Epidermal melanocyte (primary cell): ENCODE measurements around the gene C17orf107.
A peak's percentile ranks its signal among the peaks of the same experiment; 100 is the strongest.
"Not testable (repeated sequence)": the region's sequence is repeated elsewhere in the genome, so short reads cannot be mapped to it uniquely, and the experiment has no call there.

Experiments used
- DNase-seq: peaks from one replicate; pipeline ENCODE4 v3.0.0; 2011; ENCODE audit warnings: low spot score; ENCODE audit not compliant: insufficient read length

The C17orf107 gene

DNA sequence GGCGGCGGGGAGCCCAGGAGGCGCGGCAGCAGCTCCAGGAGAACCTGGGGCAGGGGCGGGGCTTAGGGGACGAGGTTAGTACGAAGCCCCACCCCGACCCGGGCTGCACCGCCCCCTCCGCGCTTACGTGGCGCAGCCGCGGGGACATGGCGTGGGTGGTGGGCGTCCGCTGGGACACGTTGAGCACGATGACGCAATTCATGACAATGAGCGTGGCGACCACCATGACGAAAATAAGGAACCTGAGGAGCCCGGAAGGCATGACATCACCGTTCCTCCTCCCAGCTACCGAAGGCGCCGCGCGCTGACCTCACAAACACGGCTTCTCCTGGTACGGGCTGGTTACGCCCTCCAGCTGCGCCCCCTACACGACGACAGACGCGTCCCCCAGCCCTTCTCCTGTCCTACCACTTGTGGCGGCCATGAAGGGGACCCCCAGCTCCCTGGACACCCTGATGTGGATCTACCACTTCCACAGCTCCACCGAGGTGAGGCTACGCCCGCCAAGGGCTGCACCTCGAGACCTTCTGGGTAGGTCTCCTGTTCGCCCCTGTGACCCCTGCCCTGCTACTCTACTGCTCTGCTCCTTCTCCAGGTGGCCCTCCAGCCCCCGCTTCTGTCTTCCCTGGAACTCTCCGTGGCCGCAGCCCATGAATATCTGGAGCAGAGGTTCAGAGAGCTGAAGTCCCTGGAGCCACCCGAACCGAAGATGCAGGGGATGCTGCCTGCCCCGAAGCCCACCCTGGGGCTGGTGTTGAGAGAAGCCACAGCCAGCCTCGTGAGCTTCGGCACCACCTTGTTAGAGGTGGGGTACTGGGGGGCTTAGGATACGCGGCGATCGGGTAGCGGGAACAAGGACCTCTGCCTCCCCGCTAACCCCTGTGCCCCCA lies at the start of gene C17orf107:
Gene C17orf107, plus strand, starts transcription at position 196 of the 890 bp plus-strand sequence. Its CDS starts 227 bp downstream, at position 423.
- peak; percentile 29 for DNase-seq

DNA sequence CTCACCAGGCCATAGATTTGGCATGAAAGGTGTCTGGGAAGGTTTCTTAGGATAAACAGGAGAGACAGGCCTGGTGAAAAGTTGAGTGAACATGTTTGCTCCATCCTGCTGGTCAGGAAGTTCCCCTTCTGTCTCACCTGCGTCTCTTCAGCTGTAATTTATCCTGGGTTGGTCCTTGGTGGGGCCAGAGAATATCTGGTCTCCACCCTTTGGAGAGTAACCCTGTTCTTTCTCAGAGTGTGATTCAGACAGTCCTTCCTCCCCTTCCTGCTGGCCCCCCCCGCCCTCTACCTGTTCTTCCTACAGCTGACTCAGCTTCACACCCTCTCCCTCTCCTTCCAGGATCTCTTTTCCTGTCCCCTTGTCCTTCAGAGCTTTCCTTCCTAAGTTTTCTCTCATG lies 49.1 kb upstream of the C17orf107 start:
- no peak for DNase-seq

DNA sequence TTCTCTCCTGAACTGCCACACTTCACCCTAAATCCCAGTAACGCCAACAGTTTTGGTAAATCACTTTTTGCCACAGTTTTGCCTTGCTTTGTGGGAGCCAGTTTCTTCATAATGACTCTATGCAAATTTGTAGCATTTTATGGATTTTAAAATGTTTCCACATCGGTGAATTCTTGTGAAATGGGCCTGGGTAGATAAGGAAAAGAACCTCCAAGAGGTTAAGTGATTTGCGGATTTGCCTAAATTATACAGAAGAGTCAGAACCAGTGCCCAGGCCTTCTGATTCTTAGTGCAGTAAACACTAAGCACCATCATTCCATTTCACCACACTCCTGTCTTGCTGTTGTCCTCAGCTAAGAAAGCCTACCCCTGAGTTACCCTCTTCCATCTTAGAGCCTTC lies 48.3 kb upstream of the C17orf107 start:
- no peak for DNase-seq

DNA sequence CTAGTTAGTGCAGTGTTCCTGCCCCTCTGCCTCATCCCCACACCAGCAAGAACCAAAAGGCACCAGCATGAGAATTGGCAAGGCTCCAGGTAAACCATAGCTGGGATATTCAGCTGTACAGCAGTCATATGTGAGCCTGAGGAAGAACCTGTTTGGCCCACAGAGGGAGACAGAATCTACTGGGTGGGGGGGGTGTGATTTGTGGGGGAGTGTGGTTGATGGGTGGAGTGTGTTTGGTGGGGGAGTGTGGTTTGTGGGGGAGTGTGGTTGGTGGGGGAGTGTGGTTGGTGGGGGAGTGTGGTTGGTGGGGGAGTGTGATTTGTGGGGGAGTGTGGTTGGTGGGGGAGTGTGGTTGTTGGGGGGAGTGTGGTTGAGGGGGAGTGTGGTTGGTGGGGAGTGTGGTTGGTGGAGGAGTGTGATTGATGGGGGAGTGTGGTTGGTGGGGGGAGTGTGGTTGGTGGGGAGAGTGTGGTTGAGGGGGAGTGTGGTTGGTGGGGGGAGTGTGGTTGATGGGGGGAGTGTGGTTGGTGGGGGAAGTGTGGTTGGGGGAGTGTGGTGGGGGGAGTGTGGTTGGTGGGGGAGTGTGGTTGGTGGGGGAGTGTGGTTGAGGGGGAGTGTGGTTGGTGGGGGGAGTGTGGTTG lies 46.6 kb upstream of the C17orf107 start:
- DNase-seq = no peak

DNA sequence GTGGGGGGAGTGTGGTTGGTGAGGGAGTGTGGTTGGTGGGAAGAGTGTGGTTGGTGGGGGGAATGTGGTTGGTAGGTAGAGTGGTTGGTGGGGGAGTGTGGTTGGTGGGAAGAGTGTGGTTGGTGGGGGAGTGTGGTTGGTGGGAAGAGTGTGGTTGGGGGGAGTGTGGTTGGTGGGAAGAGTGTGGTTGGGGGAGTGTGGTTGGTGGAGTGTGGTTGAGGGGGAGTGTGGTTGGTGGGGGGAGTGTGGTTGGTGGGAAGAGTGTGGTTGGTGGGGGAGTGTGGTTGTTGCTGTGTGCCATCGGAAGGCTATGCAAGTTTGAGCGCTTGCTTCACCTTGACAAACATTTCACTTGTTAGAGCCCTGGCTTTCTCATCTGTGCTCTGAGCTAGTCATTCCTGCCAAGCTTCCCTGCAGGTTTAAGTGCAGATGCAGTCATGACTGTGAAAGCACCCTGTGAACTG lies 46.1 kb upstream of the C17orf107 start:
- no peak for DNase-seq

DNA sequence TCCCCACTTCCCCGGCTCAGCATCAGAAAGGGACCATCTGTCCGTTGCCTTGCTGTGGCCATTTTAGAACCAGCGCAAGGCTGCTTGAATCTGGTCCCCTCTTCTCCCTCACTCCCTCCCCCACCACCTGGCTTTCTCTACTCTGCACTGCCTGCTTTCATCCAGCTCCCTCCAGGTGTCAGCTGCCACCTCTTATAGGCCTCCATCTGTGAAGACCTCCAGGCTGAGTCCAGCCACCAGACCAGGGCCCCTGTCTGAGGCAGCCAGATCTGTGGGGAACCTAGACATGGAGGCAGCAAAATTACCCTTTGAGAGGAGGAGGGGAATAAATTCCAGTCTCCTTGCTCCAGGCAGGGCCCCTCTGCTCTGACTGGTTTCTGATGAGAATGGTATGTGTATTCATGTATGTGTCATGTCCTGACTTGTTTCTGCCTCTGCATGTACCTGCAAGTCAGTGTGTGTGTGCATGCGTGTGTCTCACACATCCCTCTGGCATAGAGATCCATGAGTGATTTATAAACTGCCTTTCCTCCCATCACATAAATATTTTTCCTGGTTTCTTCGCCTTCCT lies 45.1 kb upstream of the C17orf107 start:
- no peak for DNase-seq

DNA sequence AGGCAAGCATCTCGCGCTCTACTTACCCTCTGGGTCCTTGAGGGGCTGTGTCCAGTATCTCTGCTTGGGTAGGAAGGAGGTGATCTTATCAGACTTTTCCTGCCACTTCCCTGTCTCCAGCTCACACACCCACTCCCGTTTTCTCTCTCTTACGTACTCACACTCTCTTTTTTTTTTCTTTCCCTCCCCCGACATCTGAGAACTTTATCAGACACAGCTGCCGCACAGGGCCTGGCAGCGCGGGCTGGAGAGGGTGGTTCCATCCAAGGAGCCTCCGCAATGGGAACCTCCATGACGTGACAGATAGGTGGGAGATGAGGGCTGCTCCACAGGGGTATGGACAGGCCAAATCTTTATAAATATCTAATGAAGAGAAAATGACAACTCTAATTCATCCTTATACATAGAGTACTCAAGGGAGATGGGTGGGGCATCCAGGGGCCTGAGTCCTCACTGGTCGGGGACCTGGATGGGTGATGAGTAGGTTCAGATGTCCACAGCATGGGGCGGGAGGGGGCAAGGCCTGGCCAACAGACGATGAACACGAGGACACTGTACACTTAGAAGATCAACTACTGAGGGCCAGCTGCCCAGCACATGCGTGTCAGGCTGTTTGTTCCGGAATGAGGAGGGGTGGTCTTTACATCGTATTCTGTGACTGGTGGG lies 42.9 kb upstream of the C17orf107 start:
- DNase-seq = no peak

DNA sequence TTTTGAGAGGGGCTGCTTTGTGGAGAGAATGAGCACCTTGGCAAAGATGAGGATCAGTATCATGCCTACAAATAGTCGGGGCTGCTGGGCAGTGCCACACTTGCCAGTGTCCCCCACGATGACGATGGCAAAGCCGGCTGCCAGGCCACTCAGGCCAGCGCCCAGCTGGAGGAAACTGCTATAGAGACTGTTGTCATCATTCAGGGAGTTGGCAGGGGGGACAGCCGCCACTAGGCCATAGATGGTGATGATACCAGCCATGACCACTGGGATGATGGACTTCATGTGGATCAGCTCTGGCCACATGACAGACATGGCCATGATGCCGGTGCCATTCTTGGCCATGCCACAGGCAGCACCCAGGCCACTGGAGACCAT lies 42.4 kb upstream of the C17orf107 start:
- no peak for DNase-seq

DNA sequence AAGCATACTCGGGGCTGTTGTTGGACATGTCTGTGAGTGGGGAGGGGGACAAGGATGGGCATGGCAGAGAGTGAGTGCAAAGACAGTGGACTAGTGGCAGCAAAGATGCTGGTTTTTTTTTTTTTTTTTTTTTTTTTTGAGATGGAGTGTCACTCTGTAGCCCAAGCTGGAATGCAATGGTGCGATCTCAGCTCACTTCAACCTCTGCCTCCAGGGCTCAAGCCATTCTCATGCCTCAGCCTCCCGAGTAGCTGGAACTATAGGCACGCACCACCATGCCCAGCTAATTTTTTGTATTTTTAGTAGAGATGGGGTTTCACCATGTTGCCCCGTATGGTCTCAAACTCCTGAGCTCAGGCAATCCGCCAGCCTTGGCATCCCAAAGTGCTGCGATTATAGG lies 42.0 kb upstream of the C17orf107 start:
- DNase-seq = not testable (repeated sequence)

DNA sequence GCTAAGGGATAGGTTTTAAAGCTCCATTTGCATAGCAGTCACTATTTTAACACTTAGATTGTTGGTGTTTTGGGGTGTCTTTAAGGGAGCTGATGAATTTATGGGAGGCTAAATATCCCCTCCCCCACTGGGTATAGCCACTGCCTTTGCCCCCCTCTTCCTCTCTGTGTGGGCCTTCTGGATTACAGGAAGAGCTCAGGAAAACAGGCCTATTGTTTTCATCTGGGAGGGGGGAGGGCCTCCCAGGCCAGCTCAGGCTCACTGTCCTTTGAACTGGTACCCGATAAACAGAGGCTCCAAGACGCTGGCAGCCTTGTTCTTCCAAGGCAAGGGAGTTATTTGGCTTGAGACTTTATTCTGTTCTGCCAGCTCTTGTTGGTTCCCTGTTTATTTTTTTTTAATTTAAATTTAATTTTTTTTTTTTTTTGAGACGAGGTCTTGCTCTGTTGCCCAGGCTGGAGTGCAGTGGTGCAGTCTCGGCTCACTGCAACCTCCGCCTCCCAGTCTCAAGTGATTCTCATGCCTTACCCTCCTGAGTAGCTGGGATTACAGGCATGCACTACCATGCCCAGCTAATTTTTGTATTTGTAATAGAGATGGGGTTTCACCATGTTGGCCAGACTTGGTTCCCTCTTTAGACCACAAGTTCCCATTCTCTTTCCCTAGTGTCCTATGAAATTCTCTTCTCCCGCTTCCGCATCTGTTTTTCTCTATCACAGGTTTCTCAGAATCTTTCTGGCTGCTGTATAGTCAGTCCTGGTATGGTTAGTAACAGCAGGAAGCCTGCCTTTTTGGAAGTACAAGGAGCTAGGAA lies 41.1 kb upstream of the C17orf107 start:
- peak; percentile 72 for DNase-seq

DNA sequence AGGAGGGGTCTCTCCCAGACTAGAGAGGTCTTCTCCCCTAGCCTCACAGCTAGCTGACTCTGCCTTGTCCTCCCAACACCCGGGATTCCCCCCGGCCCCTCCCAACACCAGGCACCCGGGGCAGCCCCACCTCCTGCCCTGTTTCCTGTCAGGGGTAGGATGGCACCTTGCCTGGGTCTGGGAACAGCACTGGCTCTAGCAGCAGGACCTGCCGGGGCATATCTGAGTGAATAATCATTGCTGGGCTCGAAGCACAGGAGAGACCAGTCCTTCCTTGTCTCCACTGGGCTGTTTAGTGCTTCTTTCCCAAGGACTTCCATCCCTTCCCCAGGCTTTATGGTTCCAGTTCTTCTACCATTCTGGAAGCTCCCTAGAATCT lies 40.5 kb upstream of the C17orf107 start:
- no peak for DNase-seq

DNA sequence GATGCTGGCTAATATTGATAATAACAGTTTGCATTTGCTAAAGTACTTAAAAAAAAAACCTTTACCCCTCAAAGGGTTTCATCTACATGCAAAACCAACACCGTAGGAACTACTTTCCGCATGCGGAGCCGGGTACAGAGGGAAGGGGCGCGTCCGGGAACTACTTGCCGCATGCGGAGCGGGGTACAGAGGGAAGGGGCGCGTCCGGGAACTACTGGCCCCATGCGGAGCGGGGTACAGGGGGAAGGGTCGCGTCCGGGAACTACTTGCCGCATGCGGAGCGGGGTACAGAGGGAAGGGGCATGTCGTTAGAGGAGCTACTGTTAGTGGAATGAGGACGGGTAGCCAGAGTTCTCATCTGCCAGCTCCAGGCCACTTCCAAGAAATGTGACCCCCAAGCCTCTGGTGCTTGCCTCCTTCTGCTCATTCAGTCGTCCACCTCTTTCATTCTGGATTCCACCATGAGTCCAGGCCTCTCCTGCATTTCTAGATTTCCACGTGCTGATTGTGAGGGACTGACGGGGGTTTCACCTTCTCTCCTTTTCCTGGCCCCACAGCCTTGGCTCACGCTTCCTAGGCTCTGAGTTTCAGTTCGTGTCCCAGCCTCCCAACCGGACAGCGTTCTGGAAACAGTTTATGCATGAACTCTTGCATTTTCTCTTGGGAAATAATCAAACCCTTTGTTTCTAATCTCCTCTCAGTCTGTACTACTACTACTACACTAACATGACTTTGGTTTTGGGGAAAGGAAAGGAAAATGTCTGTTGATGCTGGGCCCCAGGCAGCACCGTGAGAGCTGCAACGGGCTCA lies 39.3 kb upstream of the C17orf107 start:
- DNase-seq = no peak

DNA sequence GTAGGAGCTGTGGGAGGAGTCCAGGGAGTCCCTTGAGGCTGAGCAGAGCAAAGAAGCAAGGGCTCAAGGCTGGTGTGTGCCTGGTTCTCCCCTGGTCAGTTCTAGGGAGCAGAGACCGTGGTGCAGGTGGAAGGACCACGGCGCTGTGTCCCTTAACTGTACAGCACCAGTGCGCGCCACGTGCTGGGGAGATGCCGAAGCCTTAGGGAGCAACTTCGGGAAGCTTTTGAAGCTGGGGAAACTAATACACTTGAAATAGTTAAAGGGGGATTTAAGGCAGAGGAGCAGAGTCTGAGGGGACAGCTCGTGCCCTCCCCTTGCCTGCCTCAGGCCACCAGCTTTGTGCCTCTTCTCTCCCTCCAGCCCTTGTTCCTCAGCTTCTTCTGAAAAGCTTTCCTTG lies 38.7 kb upstream of the C17orf107 start:
- DNase-seq = no peak

DNA sequence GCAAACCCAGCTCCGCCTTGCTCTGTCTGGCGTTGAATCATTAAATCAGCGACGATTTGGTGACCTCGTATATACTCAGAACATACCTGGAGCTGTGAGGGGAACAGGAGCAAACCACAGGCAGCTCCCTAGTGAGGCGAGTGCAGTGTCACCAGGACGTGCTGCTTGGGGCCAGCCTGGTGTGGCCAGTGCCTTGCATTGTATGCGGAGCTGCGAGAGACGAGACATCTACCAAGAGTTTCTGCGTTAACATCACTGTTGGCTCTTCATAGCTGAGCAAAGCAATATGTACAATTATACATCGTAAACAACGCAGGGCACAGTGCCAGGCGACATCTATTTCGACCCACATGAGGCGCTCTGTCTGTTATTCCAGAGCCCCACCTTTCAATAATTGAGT lies 38.3 kb upstream of the C17orf107 start:
- DNase-seq = no peak

DNA sequence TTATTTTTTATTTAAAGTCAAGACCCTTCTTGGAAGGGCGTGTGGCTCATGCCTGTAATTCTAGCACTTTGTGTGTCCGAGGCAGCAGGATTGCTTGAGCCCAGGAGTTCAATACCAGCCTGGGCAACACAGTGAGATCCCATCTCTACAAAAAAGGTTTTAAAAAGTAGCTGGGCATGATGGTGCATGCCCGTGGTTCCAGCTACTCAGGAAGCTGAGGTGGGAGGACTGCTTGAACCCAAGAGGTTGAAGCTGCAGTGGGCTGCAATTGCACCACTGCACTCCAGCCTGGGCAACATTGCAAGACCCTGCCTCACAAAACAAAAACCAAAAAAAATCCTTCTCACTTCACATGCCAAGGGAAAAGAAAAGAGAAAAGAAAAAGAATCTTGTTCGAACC lies 36.6 kb upstream of the C17orf107 start:
- DNase-seq = no peak

DNA sequence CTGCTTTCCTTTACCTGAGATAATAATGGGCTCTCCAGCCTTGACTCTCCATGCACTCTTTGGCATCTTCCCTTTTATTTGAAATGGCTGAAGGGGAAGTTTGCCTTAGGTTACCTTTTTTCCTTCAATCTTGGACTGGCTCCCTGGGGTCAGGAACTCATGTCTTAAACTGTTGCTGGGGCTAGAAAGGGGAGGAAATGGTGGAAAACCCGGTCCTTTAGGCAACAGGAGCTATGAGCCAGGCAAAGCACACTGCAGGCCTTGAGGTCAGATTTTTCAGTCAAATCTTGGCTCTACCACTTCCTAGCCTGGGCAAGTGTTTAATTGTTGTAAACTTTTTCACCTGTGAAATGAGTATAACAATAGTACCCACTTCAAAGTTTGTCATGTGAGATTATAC lies 36.0 kb upstream of the C17orf107 start:
- no peak for DNase-seq

DNA sequence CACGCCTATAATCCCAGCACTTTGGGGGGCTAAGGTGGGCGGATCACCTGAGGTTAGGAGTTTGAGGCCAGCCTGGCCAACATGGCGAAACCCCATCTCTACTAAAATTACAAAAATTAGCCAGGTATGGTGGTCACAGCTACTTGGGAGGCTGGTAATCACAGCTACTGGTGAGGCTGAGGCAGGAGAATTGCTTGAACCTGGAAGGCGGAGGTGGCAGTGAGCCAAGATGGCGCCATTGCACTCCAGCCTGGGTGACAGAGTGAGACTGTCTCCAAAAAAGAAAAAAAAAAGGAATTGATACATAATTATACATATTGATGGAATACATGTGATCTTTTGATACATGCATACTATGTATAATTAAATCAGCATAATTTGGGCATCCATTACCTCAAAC lies 31.8 kb upstream of the C17orf107 start:
- DNase-seq = not testable (repeated sequence)

DNA sequence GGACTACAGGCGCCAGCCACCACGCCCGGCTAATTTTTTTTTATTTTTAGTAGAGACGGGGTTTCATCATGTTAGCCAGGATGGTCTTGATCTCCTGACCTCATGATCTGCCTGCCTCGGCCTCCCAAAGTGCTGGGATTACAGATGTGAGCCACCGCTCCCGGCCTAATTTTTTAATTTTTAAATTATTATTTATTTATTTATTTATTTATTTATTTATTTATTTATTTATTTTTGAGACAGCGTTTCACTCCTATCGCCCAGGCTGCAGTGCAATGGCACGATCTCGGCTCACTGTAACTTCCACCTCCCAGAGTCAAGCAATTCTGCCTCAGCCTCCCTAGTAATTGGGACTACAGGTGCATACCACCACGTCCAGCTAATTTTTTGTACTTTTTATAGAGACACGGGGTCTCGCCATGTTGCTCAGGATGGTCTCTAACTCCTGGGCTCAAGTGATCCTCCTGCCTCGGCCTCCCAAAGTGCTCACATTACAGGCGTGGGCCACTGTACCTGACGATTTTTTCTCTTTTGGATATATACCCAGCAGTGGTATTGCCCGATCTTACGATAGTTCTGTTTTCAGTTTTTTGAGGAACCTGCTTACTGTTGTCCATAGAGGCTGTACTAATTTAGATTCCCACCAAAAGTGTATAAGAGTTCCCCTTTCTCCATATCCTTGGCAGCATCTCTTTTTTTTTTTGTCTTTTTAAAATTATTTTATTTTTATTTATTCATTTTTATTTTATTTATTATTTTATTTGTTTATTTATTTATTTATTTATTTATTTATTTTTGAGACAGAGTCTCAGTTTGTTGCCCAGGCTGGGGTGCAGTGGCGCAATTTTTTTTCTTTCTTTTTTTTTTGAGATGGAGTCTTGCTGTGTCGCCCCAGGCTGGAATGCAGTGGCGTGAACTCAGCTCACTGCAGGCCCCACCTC lies 30.0 kb upstream of the C17orf107 start:
- not testable (repeated sequence) for DNase-seq

DNA sequence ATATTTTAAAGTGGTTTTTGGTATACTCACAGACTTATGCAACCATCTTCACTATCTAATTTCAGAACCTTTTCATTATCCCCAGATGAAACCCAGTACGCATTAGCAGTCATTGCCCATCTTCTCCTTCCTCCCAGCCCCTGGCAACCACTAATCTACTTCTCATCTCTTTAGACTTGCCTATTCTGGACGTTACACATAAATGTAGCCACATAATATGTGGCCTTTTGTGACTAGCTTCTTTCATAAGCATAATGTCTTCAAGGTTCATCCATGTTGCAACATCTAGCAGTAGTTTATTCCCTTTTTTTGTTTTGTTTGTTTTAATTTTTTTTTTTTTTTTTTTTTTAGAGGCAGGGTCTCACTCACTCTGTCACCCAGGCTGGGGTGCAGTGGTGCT lies 28.5 kb upstream of the C17orf107 start:
- DNase-seq = no peak
